KMS-11 (cell line): ENCODE measurements around the gene TENM4.

Experiments
- H2AFZ ChIP-seq: fragments of 200-600 bp; sonication (generic); 2 replicates; pipeline ENCODE4 v1.6.1; 2016; ENCODE audit warnings: antibody characterized with exemption, mixed run types, low read depth
- H3K27ac ChIP-seq: fragments of 200-600 bp; sonication (generic); 2 replicates; pipeline ENCODE4 v1.6.1; 2016; ENCODE audit warnings: mild to moderate bottlenecking, mixed run types
- H3K27me3 ChIP-seq: fragments of 200-600 bp; sonication (generic); 2 replicates; pipeline ENCODE4 v1.6.1; 2017; ENCODE audit warnings: mild to moderate bottlenecking, low read depth, mixed run types, moderate library complexity; ENCODE audit not compliant: insufficient read depth
- H3K36me3 ChIP-seq: fragments of 200-600 bp; sonication (generic); 2 replicates; pipeline ENCODE4 v1.6.1; 2017; ENCODE audit warnings: mild to moderate bottlenecking, mixed run types; ENCODE audit not compliant: insufficient read depth
- H3K4me1 ChIP-seq: fragments of 200-600 bp; sonication (generic); 2 replicates; pipeline ENCODE4 v1.6.1; 2016; ENCODE audit warnings: mild to moderate bottlenecking, low read depth, mixed run types; ENCODE audit not compliant: poor library complexity, severe bottlenecking
- H3K4me2 ChIP-seq: fragments of 200-600 bp; sonication (generic); 2 replicates; pipeline ENCODE4 v1.7.0; 2016; ENCODE audit warnings: mild to moderate bottlenecking, mixed run types
- H3K4me3 ChIP-seq: fragments of 200-600 bp; sonication (generic); IDR thresholded peaks from 2 replicates; pipeline ENCODE4 v1.6.1; 2017; ENCODE audit warnings: low read depth, low read length, mixed read lengths; ENCODE audit not compliant: insufficient read depth
- H3K79me2 ChIP-seq: fragments of 200-600 bp; sonication (generic); 2 replicates; pipeline ENCODE4 v1.6.1; 2016; ENCODE audit warnings: low read depth, mixed run types; ENCODE audit not compliant: insufficient read depth
- H3K9ac ChIP-seq: fragments of 200-600 bp; sonication (generic); 2 replicates; pipeline ENCODE4 v1.6.1; 2016; ENCODE audit warnings: mild to moderate bottlenecking, mixed run types
- H4K20me1 ChIP-seq: fragments of 200-600 bp; sonication (generic); 2 replicates; pipeline ENCODE4 v1.6.1; 2016; ENCODE audit warnings: mild to moderate bottlenecking, mixed run types; ENCODE audit not compliant: insufficient read depth
- TF ChIP-seq, protein P1 (sequence below): fragments of 200-600 bp; sonication (generic); conservative IDR thresholded peaks from 2 replicates; pipeline ENCODE4 v1.6.1; 2017; ENCODE audit warnings: low read depth, mild to moderate bottlenecking, antibody characterized with exemption, low read length, moderate library complexity, mixed read lengths

Gene TENM4

DNA sequence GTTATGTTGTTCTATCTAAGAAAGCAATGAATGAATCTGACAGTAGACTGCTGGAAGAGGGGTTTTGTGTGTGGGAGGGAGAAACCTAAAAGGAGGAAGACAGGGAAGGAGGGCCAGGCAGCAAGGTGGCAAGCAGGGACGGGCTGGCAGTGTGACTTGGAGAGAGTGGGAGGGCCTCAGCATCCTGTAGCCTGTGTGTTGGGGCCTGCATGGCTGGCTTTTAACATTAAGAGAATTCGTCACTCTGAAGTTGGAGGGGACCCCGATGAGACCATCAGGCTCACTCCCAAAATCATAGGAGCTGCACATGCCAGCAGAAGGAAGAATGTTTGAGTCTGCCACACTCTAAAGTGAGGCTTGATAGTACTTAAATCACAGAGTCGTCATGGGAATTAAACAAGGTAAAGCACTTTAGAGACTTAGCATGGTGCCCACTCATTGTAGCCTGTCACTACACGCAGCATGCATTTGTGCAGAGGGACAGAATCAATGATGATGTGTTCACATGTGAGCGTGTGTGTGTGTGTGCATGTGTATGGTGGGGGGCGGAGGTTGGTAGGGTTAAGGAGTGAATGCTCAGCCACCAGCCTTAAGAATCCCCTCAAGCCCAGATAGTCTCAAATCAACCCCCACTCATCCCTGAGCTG lies 199.5 kb downstream of the TENM4 start:
- H2AFZ ChIP-seq: no peak overlapping the region
- no peaks in the 10 kb centered on the region for H3K79me2 ChIP-seq
- no peak overlapping the region for H3K27ac ChIP-seq
- H3K4me2 ChIP-seq: no peak overlapping the region
- TF ChIP-seq, protein P1, sequence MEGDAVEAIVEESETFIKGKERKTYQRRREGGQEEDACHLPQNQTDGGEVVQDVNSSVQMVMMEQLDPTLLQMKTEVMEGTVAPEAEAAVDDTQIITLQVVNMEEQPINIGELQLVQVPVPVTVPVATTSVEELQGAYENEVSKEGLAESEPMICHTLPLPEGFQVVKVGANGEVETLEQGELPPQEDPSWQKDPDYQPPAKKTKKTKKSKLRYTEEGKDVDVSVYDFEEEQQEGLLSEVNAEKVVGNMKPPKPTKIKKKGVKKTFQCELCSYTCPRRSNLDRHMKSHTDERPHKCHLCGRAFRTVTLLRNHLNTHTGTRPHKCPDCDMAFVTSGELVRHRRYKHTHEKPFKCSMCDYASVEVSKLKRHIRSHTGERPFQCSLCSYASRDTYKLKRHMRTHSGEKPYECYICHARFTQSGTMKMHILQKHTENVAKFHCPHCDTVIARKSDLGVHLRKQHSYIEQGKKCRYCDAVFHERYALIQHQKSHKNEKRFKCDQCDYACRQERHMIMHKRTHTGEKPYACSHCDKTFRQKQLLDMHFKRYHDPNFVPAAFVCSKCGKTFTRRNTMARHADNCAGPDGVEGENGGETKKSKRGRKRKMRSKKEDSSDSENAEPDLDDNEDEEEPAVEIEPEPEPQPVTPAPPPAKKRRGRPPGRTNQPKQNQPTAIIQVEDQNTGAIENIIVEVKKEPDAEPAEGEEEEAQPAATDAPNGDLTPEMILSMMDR: no peak
- H3K36me3 ChIP-seq: no peaks in the 10 kb centered on the region
- H3K4me1 ChIP-seq: no peaks in the 10 kb centered on the region
- H3K4me3 ChIP-seq: no peak overlapping the region
- no peaks in the 10 kb centered on the region for H3K27me3 ChIP-seq
- no peak overlapping the region for H3K9ac ChIP-seq
- no peaks in the 10 kb centered on the region for H4K20me1 ChIP-seq

- TF ChIP-seq, protein P1: no peak
- Histone ChIP-seq H3K4me2 (no peak overlapping the region), H3K79me2 (no peaks in the 10 kb centered on the region), H3K36me3 (no peaks in the 10 kb centered on the region), H3K9ac (no peak overlapping the region), H3K4me3 (no peak overlapping the region), H3K4me1 (no peaks in the 10 kb centered on the region), H2AFZ (no peak overlapping the region), H3K27ac (no peak overlapping the region), H4K20me1 (no peaks in the 10 kb centered on the region), H3K27me3 (no peaks in the 10 kb centered on the region)
These were observed 203.1 kb downstream of the TENM4 start for GRCh38 chr11:79237703-79238102.

DNA sequence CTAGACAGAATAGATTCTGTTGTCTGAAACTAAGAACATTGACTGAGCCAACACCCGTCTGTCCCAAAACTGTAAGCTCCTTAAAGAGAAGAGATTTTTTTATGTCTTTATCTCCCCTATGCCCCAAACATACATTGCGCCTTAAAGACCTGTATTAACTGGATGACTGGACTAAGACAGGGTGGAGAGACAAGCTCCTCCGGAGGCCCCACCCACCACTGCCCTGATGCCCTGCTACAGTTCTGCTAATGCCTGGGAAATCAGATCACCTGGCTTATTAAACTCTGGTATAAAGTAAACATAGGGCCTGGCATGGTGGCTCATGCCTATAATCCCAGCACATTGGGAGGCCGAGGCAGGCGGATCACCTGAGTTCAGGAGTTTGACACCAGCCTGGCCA lies 203.7 kb downstream of the TENM4 start:
- Histone ChIP-seq H3K27ac (no peak overlapping the region), H2AFZ (no peak overlapping the region), H3K4me1 (no peaks in the 10 kb centered on the region), H3K4me2 (no peak overlapping the region), H4K20me1 (no peaks in the 10 kb centered on the region), H3K36me3 (no peaks in the 10 kb centered on the region), H3K4me3 (no peak overlapping the region), H3K79me2 (no peaks in the 10 kb centered on the region), H3K27me3 (no peaks in the 10 kb centered on the region), H3K9ac (no peak overlapping the region)
- TF ChIP-seq, protein P1: no peak

DNA sequence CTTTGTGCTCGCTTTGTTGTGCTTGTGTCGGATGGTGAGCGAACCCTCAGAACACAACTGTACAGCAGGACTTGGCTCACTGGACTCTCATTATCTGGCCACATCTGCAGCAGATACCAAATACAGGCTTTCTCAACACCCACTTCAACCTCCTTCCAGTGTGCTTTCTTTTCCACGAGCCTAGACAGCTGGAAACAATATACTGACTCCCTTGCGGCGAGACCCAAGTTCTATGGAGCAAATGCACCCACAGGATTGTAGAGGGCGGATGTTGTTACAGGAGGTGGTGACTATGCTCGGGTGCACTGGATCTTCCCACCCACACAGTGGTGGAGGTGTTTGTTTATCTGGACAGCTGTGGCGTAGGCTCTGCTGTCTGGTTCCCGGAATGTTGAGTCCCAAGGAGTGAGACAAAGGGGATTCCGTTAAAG lies 204.3 kb downstream of the TENM4 start:
- no peaks in the 10 kb centered on the region for H3K79me2 ChIP-seq
- H3K4me2 ChIP-seq: no peak overlapping the region
- H4K20me1 ChIP-seq: no peaks in the 10 kb centered on the region
- no peak overlapping the region for H3K4me3 ChIP-seq
- no peak overlapping the region for H3K9ac ChIP-seq
- H3K27ac ChIP-seq: no peak overlapping the region
- H3K27me3 ChIP-seq: no peaks in the 10 kb centered on the region
- H3K36me3 ChIP-seq: no peaks in the 10 kb centered on the region
- H3K4me1 ChIP-seq: no peaks in the 10 kb centered on the region
- TF ChIP-seq, protein P1: no peak
- no peak overlapping the region for H2AFZ ChIP-seq
